Gastrocnemius medialis (tissue), 4 donors: Measurements from ENCODE around the gene JSRP1. TPM values are rescaled to one million over a fixed set of nuclear protein-coding genes. Genes with fewer than 3 reads are reported as not detected.
A peak's percentile ranks its signal among the peaks of the same experiment; 100 is the strongest.

Experiments used
- ATAC-seq, 2 donors: fragments of 150-250 bp; one replicate each; pipeline ENCODE4 v1.9.1; 2016
- DNase-seq, 2 donors: peaks; one replicate each; pipeline ENCODE4 v3.0.0-alpha.2; 2019
- H3K27ac ChIP-seq, 4 donors: fragments of 200-600 bp; sonication (generic); 1 replicate in 1 of 4; 2 replicates in 3 of 4; pipeline ENCODE4 v1.5.1; 2016 to 2018; ENCODE audit warnings: mild to moderate bottlenecking in 2 of 4, moderate library complexity in 1 of 4
- H3K27me3 ChIP-seq, 3 donors: fragments of 200-600 bp; sonication (generic) in 2 of 3; 1 replicate in 1 of 3; 2 replicates in 2 of 3; pipeline versions ENCODE4 v1.5.1 to v1.6.0; 2016 to 2019; ENCODE audit warnings: mild to moderate bottlenecking in 1 of 3, moderate library complexity in 1 of 3
- H3K36me3 ChIP-seq, 2 donors: fragments of 200-600 bp; sonication (generic) in 1 of 2; one replicate each; pipeline ENCODE4 v1.5.1; 2017 to 2018
- H3K4me1 ChIP-seq, 2 donors: fragments of 200-600 bp; sonication (generic) in 1 of 2; one replicate each; pipeline ENCODE4 v1.5.1; 2016 to 2017; ENCODE audit warnings: mild to moderate bottlenecking in 2 of 2
- H3K4me3 ChIP-seq, 4 donors: fragments of 200-600 bp; sonication (generic) in 3 of 4; 1 replicate in 1 of 4; 2 replicates in 3 of 4; pipeline ENCODE4 v1.5.1; 2016 to 2019; ENCODE audit warnings: mild to moderate bottlenecking in 2 of 4
- H3K9me3 ChIP-seq, 3 donors: fragments of 200-600 bp; sonication (generic) in 2 of 3; 1 replicate in 1 of 3; 2 replicates in 2 of 3; pipeline ENCODE4 v1.5.1; 2016 to 2019
- POLR2A ChIP-seq, 2 donors: fragments of 450-650 bp; IDR thresholded peaks; one replicate each; pipeline ENCODE4 v1.6.1; 2017; ENCODE audit warnings: antibody characterized with exemption in 2 of 2, mild to moderate bottlenecking in 2 of 2, moderate library complexity in 2 of 2
- in situ Hi-C, 4 donors: fragments of 200-750 bp; cut with MboI; loops; one replicate each; pipeline versions ENCODE4 v1.15.0 to v1.8.0; 2017; ENCODE audit warnings: low sequenced_read_pairs in 4 of 4
- intact Hi-C: fragments of 100-400 bp; cut with DNase I; formaldehyde crosslinking; loops from one replicate; pipeline ENCODE4 v1.15.1; 2023; ENCODE audit warnings: low total_unique reads
- total RNA-seq, 4 donors: library from RNA; depleted of rRNA; stranded (reverse); fragments of >200 nt; gene quantifications; one replicate each; pipeline versions ENCODE4 v1.1.0 to v1.2.3, GENCODE V29; 2016
- TF ChIP-seq, protein P1 (sequence below), 5 experiments: fragments of 450-650 bp in 3 of 5; fragments of 200-600 bp in 2 of 5; sonication (generic) in 2 of 5; IDR thresholded peaks in 4 of 5; conservative IDR thresholded peaks in 1 of 5; 1 replicate in 4 of 5; 2 replicates in 1 of 5; pipeline ENCODE4 v1.5.1; 2016 to 2019; ENCODE audit warnings: antibody characterized with exemption in 5 of 5, mild to moderate bottlenecking in 3 of 5, moderate library complexity in 3 of 5

Gene JSRP1
- total RNA-seq, 4 donors from 2014 or later = 152 to 383 (median 303) TPM

DNA sequence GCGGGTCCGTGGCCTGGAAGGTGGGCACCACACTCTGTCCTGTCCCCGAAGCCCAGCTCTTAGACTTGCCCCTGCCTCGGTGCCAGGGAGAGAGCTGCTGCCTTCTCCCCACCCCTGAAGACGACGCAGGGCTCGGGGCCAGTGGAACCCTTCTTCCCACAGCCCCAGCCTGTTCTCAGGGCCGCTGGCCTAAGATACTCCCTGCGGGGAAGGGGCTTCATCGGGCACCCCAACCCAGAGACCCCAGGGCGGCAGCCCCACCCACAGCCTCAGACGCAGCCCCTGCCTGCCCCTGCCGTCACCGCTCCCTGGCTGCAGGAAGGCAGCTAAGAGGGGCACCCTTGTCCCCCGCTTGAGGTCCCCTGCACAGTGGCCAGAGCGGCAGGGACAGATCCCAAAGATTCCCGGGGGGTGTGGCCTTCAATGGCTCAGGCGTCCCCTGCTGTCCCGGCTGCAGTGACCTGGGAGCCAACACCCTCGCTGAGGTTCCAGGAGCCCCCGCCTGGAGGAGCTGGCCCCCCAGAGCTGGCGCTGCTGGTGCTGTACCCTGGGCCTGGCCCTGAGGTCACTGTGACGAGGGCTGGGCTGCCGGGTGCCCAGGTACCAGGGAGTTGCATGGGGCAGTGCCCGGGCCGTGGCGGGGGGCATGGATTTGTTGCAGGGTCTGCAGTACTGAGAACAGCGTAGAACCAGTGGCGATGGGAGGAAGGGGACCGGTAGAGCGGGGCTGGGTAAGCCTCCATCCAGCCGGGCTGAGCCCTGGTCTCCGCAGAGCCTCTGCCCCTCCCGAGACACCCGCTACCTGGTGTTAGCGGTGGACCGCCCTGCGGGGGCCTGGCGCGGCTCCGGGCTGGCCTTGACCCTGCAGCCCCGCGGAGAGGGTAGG, 6.1 kb downstream of the JSRP1 start:
- Histone ChIP-seq H3K27me3 (no peaks in the 10 kb centered on the region), H3K27ac (peak overlapping the region in 3 of 4 donors; percentile 5 to 82 (median 31)), H3K4me1 (peaks cover 27 to 57% of the 10 kb centered on the region in 2 donors), H3K4me3 (no peak overlapping the region), H3K36me3 (peaks cover 0 to 31% of the 10 kb centered on the region in 2 donors), H3K9me3 (no peaks in the 10 kb centered on the region)
- no peak for TF ChIP-seq POLR2A (IDR thresholded peaks at IDR 0.05)
- TF ChIP-seq, protein P1, sequence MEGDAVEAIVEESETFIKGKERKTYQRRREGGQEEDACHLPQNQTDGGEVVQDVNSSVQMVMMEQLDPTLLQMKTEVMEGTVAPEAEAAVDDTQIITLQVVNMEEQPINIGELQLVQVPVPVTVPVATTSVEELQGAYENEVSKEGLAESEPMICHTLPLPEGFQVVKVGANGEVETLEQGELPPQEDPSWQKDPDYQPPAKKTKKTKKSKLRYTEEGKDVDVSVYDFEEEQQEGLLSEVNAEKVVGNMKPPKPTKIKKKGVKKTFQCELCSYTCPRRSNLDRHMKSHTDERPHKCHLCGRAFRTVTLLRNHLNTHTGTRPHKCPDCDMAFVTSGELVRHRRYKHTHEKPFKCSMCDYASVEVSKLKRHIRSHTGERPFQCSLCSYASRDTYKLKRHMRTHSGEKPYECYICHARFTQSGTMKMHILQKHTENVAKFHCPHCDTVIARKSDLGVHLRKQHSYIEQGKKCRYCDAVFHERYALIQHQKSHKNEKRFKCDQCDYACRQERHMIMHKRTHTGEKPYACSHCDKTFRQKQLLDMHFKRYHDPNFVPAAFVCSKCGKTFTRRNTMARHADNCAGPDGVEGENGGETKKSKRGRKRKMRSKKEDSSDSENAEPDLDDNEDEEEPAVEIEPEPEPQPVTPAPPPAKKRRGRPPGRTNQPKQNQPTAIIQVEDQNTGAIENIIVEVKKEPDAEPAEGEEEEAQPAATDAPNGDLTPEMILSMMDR (IDR thresholded peaks at IDR 0.05 in 4 of 5, conservative IDR thresholded peaks at IDR 0.05 in 1 of 5) = no peak
- in situ Hi-C loops (no loop called here), intact Hi-C loops (no loop called here)
- DNase-seq = peak in 1 of 2 donors; percentile 38
- no peak for ATAC-seq

DNA sequence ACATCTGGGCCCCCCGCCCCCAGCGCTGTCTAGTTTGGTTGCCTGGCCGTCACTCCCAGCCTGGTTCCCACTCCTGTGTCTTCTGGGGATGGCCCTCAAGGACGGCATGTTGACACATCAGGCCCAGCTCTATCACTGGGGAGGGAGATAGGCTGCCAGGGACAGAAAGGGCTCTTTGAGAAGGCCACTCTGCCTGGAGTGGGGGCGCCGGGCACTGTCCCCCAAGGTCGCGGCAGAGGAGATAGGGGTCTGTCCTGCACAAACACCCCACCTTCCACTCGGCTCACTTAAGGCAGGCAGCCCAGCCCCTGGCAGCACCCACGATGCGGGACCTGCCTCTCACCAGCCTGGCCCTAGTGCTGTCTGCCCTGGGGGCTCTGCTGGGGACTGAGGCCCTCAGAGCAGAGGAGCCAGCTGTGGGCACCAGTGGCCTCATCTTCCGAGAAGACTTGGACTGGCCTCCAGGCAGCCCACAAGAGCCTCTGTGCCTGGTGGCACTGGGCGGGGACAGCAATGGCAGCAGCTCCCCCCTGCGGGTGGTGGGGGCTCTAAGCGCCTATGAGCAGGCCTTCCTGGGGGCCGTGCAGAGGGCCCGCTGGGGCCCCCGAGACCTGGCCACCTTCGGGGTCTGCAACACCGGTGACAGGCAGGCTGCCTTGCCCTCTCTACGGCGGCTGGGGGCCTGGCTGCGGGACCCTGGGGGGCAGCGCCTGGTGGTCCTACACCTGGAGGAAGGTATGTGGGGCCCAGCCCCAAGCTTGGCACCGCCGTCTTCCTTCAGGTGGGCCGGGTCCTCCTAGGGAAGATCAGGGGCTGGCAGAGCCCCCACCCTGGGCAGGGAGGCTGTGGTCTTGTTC, 7.0 kb downstream of the JSRP1 start, which contains the start of gene AMH:
TSS of gene AMH (plus strand) at position 314 of the 857 bp plus-strand sequence. CDS start at position 324, 10 bp downstream.
- no peak for TF ChIP-seq POLR2A (IDR thresholded peaks at IDR 0.05)
- TF ChIP-seq, protein P1 (IDR thresholded peaks at IDR 0.05 in 4 of 5, conservative IDR thresholded peaks at IDR 0.05 in 1 of 5) = no peak
- H3K4me3 ChIP-seq = no peak within 1 kb of the TSS
- intact Hi-C loops (no loop called here), in situ Hi-C loops (no loop called here)
- peak in 1 of 2 donors; percentile 16 for ATAC-seq
- no peaks in the 10 kb centered on the region for H3K9me3 ChIP-seq
- H3K27me3 ChIP-seq = no peaks in the 10 kb centered on the region
- H3K27ac ChIP-seq = peak within 1 kb of the TSS; percentile 5 to 86 (median 58)
- peak in 1 of 2 donors; percentile 23 for DNase-seq
- peaks cover 23 to 51% of the 10 kb centered on the region in 2 donors for H3K4me1 ChIP-seq
- H3K36me3 ChIP-seq = peaks cover 0 to 40% of the 10 kb centered on the region in 2 donors

DNA sequence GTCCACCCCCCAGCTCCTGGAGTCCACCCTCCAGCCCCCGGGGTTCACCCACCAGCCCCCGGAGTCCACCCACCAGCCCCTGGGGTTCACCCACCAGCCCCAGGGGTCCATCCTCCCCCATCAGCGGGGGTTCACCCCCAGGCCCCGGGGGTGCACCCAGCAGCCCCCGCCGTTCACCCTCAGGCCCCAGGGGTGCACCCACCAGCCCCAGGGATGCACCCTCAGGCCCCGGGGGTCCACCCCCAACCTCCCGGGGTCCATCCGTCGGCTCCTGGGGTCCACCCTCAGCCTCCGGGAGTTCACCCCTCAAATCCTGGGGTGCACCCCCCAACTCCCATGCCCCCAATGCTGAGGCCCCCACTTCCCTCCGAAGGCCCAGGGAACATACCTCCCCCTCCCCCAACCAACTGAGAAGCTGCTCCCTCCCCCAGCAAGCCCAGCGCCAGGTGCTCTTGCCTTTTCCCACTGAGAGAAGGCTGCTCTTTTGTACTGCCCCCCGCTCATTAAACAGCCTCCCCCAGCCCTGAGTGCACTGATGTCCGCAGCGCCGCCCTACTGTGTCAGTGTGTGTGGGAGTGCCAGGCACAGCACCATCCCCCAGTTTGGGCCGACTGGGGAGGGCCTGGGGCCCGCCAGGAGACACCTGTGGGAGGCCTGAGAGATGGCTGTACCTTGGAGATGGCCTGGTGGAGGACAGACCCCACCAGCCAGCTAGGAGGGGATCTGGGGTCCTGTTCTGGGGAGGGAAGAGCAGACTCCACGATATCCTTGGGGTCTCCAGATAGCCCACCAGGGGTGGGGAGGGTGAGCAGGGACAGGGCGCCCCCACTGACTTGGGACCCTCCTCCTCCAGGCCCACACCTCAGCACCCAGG, 7.8 kb downstream of the JSRP1 start:
- Histone ChIP-seq H3K4me1 (peaks cover 14 to 42% of the 10 kb centered on the region in 2 donors), H3K4me3 (no peak overlapping the region), H3K27me3 (no peaks in the 10 kb centered on the region), H3K27ac (peak overlapping the region in 3 of 4 donors; percentile 35 to 86 (median 82)), H3K36me3 (peaks cover 0 to 48% of the 10 kb centered on the region in 2 donors), H3K9me3 (no peaks in the 10 kb centered on the region)
- no peak for ATAC-seq
- in situ Hi-C loops = no loop called here
- no peak for DNase-seq
- TF ChIP-seq, protein P1 (IDR thresholded peaks at IDR 0.05 in 4 of 5, conservative IDR thresholded peaks at IDR 0.05 in 1 of 5) = no peak
- no peak for TF ChIP-seq POLR2A (IDR thresholded peaks at IDR 0.05)
- intact Hi-C loops = no loop called here
